Panc1 (cell line): ENCODE results near the gene NXT1. TPM values are rescaled to one million over a fixed set of nuclear protein-coding genes. Genes with fewer than 3 reads are reported as not detected.

Experiments
- ATAC-seq: fragments of 200-7000 bp; cut with Tn5 transposase; 2 replicates; pipeline ENCODE4 v1.9.1; 2020; ENCODE audit warnings: mild to moderate bottlenecking, moderate library complexity
- BruUV-seq: library from RNA; stranded (reverse); fragments of 400-500 nt; replicated peaks from 2 replicates; lab custom pipeline; 2021; lab: Mats Ljungman, UMichigan
- CTCF ChIA-PET: fragments of 300-600 bp; sonication (Branson Sonifier 250); formaldehyde crosslinking; loops from one replicate; lab custom pipeline; 2022; ENCODE audit warnings: antibody characterized with exemption; lab: Charles Lee
- POLR2A ChIA-PET: fragments of 300-600 bp; sonication (Branson Sonifier 250); formaldehyde crosslinking; loops from one replicate; lab custom pipeline; 2022; ENCODE audit warnings: antibody characterized with exemption; lab: Charles Lee
- DNase-seq: peaks from one replicate; pipeline ENCODE4 v3.0.0-alpha.2; 2010; ENCODE audit warnings: low read depth, low spot score
- H3K27ac ChIP-seq: 2 replicates; pipeline ENCODE4 v1.5.1; 2011; ENCODE audit warnings: mild to moderate bottlenecking, low read length, inconsistent platforms
- H3K27me3 ChIP-seq: fragments of 200-500 bp; sonication (Bioruptor generic); 2 replicates; pipeline ENCODE4 v1.6.0; 2014; ENCODE audit warnings: low read length, inconsistent platforms; ENCODE audit not compliant: control insufficient read depth, insufficient read depth
- H3K36me3 ChIP-seq: fragments of 200-500 bp; sonication (Bioruptor generic); 2 replicates; pipeline ENCODE4 v1.5.1; 2014; ENCODE audit warnings: inconsistent platforms, mild to moderate bottlenecking, low read length, moderate library complexity; ENCODE audit not compliant: control insufficient read depth, insufficient read depth
- H3K4me1 ChIP-seq: 2 replicates; pipeline ENCODE4 v1.5.1; 2011; ENCODE audit warnings: inconsistent platforms, mild to moderate bottlenecking, low read length, moderate library complexity; ENCODE audit not compliant: control insufficient read depth, insufficient read depth
- H3K4me3 ChIP-seq, 2 experiments: 2 replicates each; pipeline ENCODE4 v1.5.1; 2011 to 2012; ENCODE audit warnings: low read depth in 2 of 2, low read length in 2 of 2, mild to moderate bottlenecking in 2 of 2, inconsistent platforms in 1 of 2, moderate library complexity in 1 of 2
- H3K9me3 ChIP-seq: fragments of 200-500 bp; sonication (Bioruptor generic); 2 replicates; pipeline ENCODE4 v1.5.1; 2014; ENCODE audit warnings: low read depth, mild to moderate bottlenecking, inconsistent platforms, low read length, moderate library complexity; ENCODE audit not compliant: control insufficient read depth, insufficient read depth
- POLR2AphosphoS5 ChIP-seq: IDR thresholded peaks from 2 replicates; pipeline ENCODE4 v1.6.1; 2012; ENCODE audit warnings: mild to moderate bottlenecking, low read depth, low read length, moderate library complexity
- SIN3A ChIP-seq: IDR thresholded peaks from 2 replicates; pipeline ENCODE4 v1.6.1; 2012; ENCODE audit warnings: low read depth, mild to moderate bottlenecking, low read length, moderate library complexity, borderline replicate concordance; ENCODE audit not compliant: insufficient read depth
- TCF7L2 ChIP-seq: IDR thresholded peaks from 2 replicates; pipeline ENCODE4 v1.6.1; 2011; ENCODE audit warnings: mild to moderate bottlenecking, low read depth, low read length, inconsistent platforms
- in situ Hi-C: cut with HindIII; loops from 2 replicates; pipeline ENCODE4 v1.10.0; 2016; ENCODE audit warnings: low sequenced_read_pairs, low pct_unique_long_range_greater_than_20kb
- intact Hi-C: fragments of 100-400 bp; cut with micrococcal nuclease; formaldehyde crosslinking; loops from one replicate; pipeline ENCODE4 v1.10.0; 2022; ENCODE audit not compliant: unreplicated experiment
- total RNA-seq: library from RNA; stranded (reverse); gene quantifications from one replicate; pipeline ENCODE4 v1.2.1, GENCODE V29; 2021; ENCODE audit not compliant: unreplicated experiment
- TF ChIP-seq, protein P1 (sequence below): fragments of 450-650 bp; IDR thresholded peaks from 2 replicates; pipeline ENCODE4 v1.5.1; 2017; ENCODE audit warnings: mild to moderate bottlenecking
- TF ChIP-seq, protein P2 (sequence below), 2 experiments: IDR thresholded peaks; 2 replicates each; pipeline ENCODE4 v1.6.1; 2011 to 2012; ENCODE audit warnings: low read depth in 2 of 2, control low read depth in 1 of 2, low read length in 1 of 2, mild to moderate bottlenecking in 1 of 2, moderate library complexity in 1 of 2; ENCODE audit not compliant: insufficient read depth in 1 of 2

Gene NXT1
- total RNA-seq, 1 experiment from 2014 or later: 31.3 TPM

DNA sequence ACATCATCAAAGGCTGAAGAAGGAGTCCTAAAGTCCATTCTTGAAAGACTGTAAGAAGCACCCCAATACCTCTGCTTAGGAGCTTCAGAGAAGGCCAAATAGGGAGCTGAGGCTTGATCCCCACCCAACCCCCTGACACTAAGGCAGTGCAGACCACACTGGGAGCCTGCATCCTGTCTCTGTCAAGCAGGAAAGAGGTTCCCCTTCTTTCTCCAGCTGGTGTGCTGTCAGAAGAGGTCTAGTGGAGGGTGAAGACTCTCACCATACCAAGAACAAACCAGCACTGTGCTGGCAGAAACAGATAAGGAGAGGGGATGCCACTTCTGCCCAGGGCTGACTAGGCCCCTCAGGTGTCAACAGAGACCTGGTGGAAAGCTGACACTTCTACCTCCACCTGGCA lies 31.3 kb downstream of the NXT1 start:
- intact Hi-C loops (no loop called here), in situ Hi-C loops (no loop called here)
- no peaks in the 10 kb centered on the region for H3K4me1 ChIP-seq
- no peaks in the 10 kb centered on the region for H3K9me3 ChIP-seq
- H3K27ac ChIP-seq: no peak overlapping the region
- ChIA-PET POLR2A (no interaction called here), CTCF (interaction anchor here (0.7 kb wide), 1 partner anchor 357 kb away, joined by 4 read pairs; no protein-coding TSS in a partner anchor)
- no TSS peak for BruUV-seq
- TF ChIP-seq POLR2AphosphoS5: no peak
- TF ChIP-seq TCF7L2: no peak
- TF ChIP-seq, protein P1, sequence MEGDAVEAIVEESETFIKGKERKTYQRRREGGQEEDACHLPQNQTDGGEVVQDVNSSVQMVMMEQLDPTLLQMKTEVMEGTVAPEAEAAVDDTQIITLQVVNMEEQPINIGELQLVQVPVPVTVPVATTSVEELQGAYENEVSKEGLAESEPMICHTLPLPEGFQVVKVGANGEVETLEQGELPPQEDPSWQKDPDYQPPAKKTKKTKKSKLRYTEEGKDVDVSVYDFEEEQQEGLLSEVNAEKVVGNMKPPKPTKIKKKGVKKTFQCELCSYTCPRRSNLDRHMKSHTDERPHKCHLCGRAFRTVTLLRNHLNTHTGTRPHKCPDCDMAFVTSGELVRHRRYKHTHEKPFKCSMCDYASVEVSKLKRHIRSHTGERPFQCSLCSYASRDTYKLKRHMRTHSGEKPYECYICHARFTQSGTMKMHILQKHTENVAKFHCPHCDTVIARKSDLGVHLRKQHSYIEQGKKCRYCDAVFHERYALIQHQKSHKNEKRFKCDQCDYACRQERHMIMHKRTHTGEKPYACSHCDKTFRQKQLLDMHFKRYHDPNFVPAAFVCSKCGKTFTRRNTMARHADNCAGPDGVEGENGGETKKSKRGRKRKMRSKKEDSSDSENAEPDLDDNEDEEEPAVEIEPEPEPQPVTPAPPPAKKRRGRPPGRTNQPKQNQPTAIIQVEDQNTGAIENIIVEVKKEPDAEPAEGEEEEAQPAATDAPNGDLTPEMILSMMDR: no peak
- no peak for TF ChIP-seq SIN3A
- TF ChIP-seq, protein P2, sequence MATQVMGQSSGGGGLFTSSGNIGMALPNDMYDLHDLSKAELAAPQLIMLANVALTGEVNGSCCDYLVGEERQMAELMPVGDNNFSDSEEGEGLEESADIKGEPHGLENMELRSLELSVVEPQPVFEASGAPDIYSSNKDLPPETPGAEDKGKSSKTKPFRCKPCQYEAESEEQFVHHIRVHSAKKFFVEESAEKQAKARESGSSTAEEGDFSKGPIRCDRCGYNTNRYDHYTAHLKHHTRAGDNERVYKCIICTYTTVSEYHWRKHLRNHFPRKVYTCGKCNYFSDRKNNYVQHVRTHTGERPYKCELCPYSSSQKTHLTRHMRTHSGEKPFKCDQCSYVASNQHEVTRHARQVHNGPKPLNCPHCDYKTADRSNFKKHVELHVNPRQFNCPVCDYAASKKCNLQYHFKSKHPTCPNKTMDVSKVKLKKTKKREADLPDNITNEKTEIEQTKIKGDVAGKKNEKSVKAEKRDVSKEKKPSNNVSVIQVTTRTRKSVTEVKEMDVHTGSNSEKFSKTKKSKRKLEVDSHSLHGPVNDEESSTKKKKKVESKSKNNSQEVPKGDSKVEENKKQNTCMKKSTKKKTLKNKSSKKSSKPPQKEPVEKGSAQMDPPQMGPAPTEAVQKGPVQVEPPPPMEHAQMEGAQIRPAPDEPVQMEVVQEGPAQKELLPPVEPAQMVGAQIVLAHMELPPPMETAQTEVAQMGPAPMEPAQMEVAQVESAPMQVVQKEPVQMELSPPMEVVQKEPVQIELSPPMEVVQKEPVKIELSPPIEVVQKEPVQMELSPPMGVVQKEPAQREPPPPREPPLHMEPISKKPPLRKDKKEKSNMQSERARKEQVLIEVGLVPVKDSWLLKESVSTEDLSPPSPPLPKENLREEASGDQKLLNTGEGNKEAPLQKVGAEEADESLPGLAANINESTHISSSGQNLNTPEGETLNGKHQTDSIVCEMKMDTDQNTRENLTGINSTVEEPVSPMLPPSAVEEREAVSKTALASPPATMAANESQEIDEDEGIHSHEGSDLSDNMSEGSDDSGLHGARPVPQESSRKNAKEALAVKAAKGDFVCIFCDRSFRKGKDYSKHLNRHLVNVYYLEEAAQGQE (IDR thresholded peaks at IDR 0.05; ENCODE audit: insufficient read depth in 1 of 2, low read depth in 2 of 2, low read length in 1 of 2): no peak
- no peak overlapping the region for H3K4me3 ChIP-seq
- ATAC-seq (no peak), DNase-seq (no peak)
- peaks cover 4% of the 10 kb centered on the region for H3K36me3 ChIP-seq
- H3K27me3 ChIP-seq: no peaks in the 10 kb centered on the region

DNA sequence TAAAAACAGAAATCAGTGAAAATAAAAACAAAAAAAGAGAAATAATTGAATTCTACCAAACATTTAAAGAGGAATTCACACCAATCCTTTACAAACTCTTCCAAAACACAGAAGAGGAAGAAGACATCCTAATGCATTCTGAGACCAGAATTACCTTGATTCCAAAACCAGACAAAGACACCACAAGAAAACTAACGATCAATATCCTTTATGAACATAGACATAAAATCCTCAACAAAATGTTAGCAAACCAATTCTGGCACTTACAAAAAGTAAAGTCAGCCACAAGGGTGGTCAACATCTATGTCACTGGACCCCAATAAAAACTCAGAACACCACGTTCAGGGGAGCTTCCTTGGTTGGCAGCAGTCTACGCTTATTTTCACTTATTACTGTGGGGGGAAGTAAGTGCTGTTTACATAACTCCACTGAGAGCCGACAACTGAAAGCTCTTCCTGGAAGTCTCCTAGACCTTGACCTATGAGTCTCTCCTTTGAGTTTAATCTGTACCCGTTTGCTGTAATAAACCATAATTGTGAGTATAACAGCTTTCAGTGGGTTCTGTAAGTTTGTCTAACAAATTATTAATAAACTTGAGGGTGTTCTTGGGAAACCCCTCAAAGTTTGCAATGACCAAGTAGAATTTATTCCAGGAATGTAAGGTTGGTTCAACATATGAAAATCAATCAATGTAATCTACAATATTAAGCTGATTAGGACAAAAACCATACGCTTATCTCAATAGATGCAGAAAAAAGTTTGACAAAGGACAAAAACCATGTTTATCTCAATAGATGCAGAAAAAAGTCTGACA lies 35.9 kb downstream of the NXT1 start:
- intact Hi-C loops (no loop called here), in situ Hi-C loops (no loop called here)
- DNase-seq (no peak), ATAC-seq (no peak)
- H3K36me3 ChIP-seq: 0 out of 2 replicates have a peak, but pooled peaks cover 2% of the 10 kb centered on the region
- no peaks in the 10 kb centered on the region for H3K27me3 ChIP-seq
- TF ChIP-seq, protein P2 (IDR thresholded peaks at IDR 0.05; ENCODE audit: insufficient read depth in 1 of 2, low read depth in 2 of 2, low read length in 1 of 2): no peak
- TF ChIP-seq, protein P1: no peak
- no peak for TF ChIP-seq TCF7L2
- TF ChIP-seq SIN3A: no peak
- no peak for TF ChIP-seq POLR2AphosphoS5
- H3K27ac ChIP-seq: no peak overlapping the region
- no peaks in the 10 kb centered on the region for H3K4me1 ChIP-seq
- no TSS peak for BruUV-seq
- no peaks in the 10 kb centered on the region for H3K9me3 ChIP-seq
- CTCF ChIA-PET: interaction anchor here (0.6 kb wide), 1 partner anchor 236 kb away, joined by 7 read pairs; no protein-coding TSS in a partner anchor
- no peak overlapping the region for H3K4me3 ChIP-seq
- POLR2A ChIA-PET: no interaction called here
